Activated T-cell treated with anti-CD3 and anti-CD28 coated beads, Interleukin-2, amount 50 U/mL, for 4 hours (primary cell): ENCODE results near the gene TSPAN14. TPM values are rescaled to one million over a fixed set of nuclear protein-coding genes. Genes with fewer than 3 reads are reported as not detected.

Source experiments
- ATAC-seq, 2 donors: fragments of 200-7000 bp; cut with Tn5 transposase; one replicate each; pipeline ENCODE4 v1.10.0; 2021
- DNase-seq: peaks from one replicate; pipeline ENCODE4 v3.0.0-alpha.2; 2020
- H3K27me3 Mint-ChIP-seq: one replicate; pipeline ENCODE4 v1.8.0; 2021; ENCODE audit warnings: low read depth, mixed read lengths
- H3K36me3 Mint-ChIP-seq: one replicate; pipeline ENCODE4 v1.8.0; 2022; ENCODE audit warnings: mixed read lengths; ENCODE audit not compliant: insufficient read depth
- H3K4me1 Mint-ChIP-seq: one replicate; pipeline ENCODE4 v1.8.0; 2021; ENCODE audit warnings: low read depth, mixed read lengths
- H3K4me3 Mint-ChIP-seq: one replicate; pipeline ENCODE4 v1.8.0; 2021; ENCODE audit warnings: mild to moderate bottlenecking, moderate library complexity, mixed read lengths
- H3K9me3 Mint-ChIP-seq: one replicate; pipeline ENCODE4 v1.8.0; 2021; ENCODE audit warnings: mixed read lengths
- total RNA-seq, 3 donors: library from RNA; stranded (reverse); gene quantifications; one replicate each; pipeline ENCODE4 v1.2.1, GENCODE V29; 2021

Gene TSPAN14, protein sequence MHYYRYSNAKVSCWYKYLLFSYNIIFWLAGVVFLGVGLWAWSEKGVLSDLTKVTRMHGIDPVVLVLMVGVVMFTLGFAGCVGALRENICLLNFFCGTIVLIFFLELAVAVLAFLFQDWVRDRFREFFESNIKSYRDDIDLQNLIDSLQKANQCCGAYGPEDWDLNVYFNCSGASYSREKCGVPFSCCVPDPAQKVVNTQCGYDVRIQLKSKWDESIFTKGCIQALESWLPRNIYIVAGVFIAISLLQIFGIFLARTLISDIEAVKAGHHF
- total RNA-seq = 10 to 100 TPM; 31.8 to 36.2 (median 35.0) TPM

DNA sequence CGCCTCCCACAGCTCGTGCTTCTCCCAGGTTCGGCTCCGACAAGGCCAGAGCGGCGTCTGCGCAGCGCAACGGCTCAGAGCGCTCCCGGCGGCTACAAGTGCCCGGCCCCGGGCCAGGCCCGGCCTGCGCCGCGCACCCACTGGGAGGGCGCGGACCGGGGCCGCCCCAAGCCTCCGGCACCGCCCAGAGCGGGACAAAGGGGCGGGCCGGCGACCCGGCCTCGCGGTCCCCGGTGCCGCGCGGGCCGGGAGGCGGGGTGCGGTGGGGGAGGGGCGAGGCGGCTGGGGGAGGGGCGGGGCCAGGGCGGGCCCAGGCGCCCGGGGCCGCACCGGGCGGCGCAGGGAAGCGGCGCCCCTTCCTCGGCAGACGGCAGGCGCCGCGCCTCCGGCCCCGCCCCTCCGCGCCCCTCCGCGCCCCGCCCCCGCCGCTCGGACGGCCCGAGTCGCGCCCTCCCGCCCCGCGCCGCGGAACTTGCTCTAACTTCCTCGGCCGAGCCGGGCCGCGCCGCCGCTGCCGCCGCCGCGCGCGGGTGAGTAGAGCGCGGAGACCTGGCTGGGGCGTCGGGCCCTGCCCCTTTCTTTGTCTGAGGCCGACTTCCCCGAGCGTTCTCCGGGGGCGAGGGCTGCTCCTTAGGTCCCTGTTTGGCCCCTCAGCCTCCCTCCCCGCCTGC, at the start of gene TSPAN14:
TSPAN14 (plus strand) TSS at position 469 of the 671 bp plus-strand sequence. CDS start 34,924 bp downstream, outside the sequence.
- peak; percentile 76 to 80 for ATAC-seq
- H3K4me1 Mint-ChIP-seq = peaks cover 42% of the 10 kb centered on the region
- DNase-seq = peak; percentile 66
- H3K27me3 Mint-ChIP-seq = no peaks in the 10 kb centered on the region
- no peaks in the 10 kb centered on the region for H3K36me3 Mint-ChIP-seq
- no peaks in the 10 kb centered on the region for H3K9me3 Mint-ChIP-seq
- H3K4me3 Mint-ChIP-seq = peak within 1 kb of the TSS; percentile 97

DNA sequence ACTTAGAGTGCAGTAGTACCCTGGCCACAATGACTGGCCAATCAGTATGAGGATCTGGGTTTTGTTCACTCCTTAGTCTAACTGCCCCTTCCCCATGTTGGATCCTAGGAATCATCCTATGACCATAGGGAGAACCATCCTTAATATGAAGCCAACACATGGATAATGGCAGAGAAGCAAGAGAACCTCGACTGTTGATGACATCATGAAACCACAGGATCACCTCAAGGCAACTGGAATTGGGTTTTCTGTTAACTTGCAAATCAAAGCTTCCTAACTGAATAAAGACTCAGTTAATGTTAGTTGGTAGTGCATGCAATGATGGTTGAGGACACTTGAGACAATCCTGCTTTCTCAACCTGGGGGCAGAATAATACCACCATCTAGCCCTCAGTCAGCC, 49.1 kb upstream of the TSPAN14 start:
- no peak overlapping the region for H3K4me3 Mint-ChIP-seq

DNA sequence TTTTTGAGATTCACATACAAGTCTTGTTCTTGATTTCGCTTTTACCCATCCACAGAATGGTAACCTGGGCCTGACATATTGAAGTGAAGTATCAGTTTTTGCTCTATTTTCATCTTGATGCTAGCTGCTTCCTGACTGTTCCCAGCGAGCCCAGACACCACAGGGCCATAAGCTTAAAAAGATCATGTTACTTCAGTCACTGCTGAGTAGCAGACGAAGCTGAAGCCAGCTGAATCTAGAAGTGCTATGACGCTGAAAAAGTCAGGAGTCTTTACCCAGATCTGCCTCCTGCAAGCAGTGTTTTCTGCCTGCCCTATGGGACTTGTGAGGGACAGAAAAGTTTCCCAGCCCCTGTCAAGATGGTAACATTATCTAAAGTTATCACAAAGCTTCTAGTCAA, 48.5 kb upstream of the TSPAN14 start:
- no peak for DNase-seq
- Mint-ChIP-seq H3K27me3 (peaks cover 6% of the 10 kb centered on the region), H3K4me3 (no peak overlapping the region), H3K36me3 (no peaks in the 10 kb centered on the region), H3K9me3 (no peaks in the 10 kb centered on the region), H3K4me1 (peaks cover 10% of the 10 kb centered on the region)
- ATAC-seq = no peak

More for the DNA sequence above, 49.1 kb upstream of the TSPAN14 start:
- Mint-ChIP-seq H3K4me1 (peaks cover 10% of the 10 kb centered on the region), H3K36me3 (no peaks in the 10 kb centered on the region), H3K9me3 (no peaks in the 10 kb centered on the region), H3K27me3 (peaks cover 6% of the 10 kb centered on the region)
- DNase-seq = no peak
- ATAC-seq = no peak

- Mint-ChIP-seq H3K4me1 (peaks cover 10% of the 10 kb centered on the region), H3K27me3 (peaks cover 6% of the 10 kb centered on the region), H3K36me3 (no peaks in the 10 kb centered on the region), H3K9me3 (no peaks in the 10 kb centered on the region), H3K4me3 (no peak overlapping the region)
- ATAC-seq (no peak), DNase-seq (no peak)
Observed at GRCh38 chr10:80406204-80406603, 47.9 kb upstream of the TSPAN14 start.

GRCh38 chr10:80407812-80408241, 46.3 kb upstream of the TSPAN14 start:
- DNase-seq = peak; percentile 59

GRCh38 chr10:80408242-80409101, 45.6 kb upstream of the TSPAN14 start, which contains the start of gene PRXL2A:
PRXL2A (plus strand) TSS chr10:80408551; CDS start chr10:80420468, 11,917 bp downstream.
- peak; percentile 90 to 91 for ATAC-seq

More at GRCh38 chr10:80407812-80408241, 46.3 kb upstream of the TSPAN14 start:
- peaks cover 6% of the 10 kb centered on the region for H3K27me3 Mint-ChIP-seq
- peaks cover 14% of the 10 kb centered on the region for H3K4me1 Mint-ChIP-seq
- no peaks in the 10 kb centered on the region for H3K9me3 Mint-ChIP-seq
- peak overlapping the region; percentile 89 for H3K4me3 Mint-ChIP-seq
- H3K36me3 Mint-ChIP-seq = no peaks in the 10 kb centered on the region
- ATAC-seq = peak; percentile 71 to 76

DNA sequence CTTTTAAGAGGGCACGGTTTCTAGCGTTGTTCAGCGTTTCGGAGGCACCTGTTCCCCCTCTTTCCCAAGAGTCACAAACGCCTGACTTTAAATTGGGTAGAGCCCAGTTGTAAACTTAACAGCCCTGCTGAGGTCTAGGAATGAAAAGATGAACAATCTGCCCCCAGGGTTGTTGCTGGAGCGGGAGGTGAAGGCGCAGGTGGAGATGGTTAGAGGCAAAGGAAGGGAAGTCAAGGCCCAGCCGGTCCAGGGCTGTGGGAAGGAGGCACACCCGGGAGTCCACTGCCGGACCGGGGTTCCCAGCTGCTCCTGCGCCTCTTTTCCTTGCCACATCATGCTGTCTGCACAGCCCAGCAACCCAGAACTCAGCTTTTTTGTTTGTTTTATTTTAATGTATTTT, 45.0 kb upstream of the TSPAN14 start:
- Mint-ChIP-seq H3K4me1 (peaks cover 14% of the 10 kb centered on the region), H3K27me3 (peaks cover 6% of the 10 kb centered on the region), H3K36me3 (no peaks in the 10 kb centered on the region), H3K9me3 (no peaks in the 10 kb centered on the region), H3K4me3 (peak overlapping the region; percentile 89)
- no peak for ATAC-seq
- DNase-seq = no peak

More at GRCh38 chr10:80408242-80409101, 45.6 kb upstream of the TSPAN14 start, which contains the start of gene PRXL2A:
- Mint-ChIP-seq H3K4me1 (peaks cover 14% of the 10 kb centered on the region), H3K27me3 (peaks cover 6% of the 10 kb centered on the region), H3K9me3 (no peaks in the 10 kb centered on the region), H3K4me3 (peak within 1 kb of the TSS; percentile 89), H3K36me3 (no peaks in the 10 kb centered on the region)
- DNase-seq = peak; percentile 74

DNA sequence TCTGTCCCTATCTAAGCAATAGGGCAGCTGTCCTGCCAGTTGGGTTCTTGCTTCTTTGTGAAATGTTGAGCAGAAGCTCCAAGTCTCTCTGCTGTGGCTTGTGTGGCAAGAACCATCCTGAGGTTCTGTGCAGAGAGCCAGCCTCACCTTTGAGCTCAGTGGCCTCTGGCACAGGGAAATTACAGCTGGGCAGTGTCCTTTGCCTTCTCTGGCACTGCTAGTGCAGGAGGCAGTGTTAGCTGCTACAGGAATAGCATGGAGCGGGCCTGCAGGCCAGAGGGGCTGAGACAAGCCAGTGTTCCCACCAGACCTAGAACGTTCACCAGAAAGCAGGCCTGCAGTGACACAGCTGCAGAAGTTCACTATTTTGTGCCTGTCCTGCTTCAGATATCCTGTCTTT, 44.0 kb upstream of the TSPAN14 start:
- H3K9me3 Mint-ChIP-seq = no peaks in the 10 kb centered on the region
- DNase-seq (no peak), ATAC-seq (no peak)
- H3K36me3 Mint-ChIP-seq = no peaks in the 10 kb centered on the region
- H3K27me3 Mint-ChIP-seq = peaks cover 6% of the 10 kb centered on the region
- H3K4me1 Mint-ChIP-seq = peaks cover 14% of the 10 kb centered on the region
- peak overlapping the region; percentile 46 for H3K4me3 Mint-ChIP-seq

GRCh38 chr10:80410578-80411145, 43.4 kb upstream of the TSPAN14 start:
- Mint-ChIP-seq H3K9me3 (no peaks in the 10 kb centered on the region), H3K4me1 (peaks cover 14% of the 10 kb centered on the region), H3K27me3 (peaks cover 6% of the 10 kb centered on the region), H3K36me3 (no peaks in the 10 kb centered on the region), H3K4me3 (no peak overlapping the region)
- ATAC-seq (no peak), DNase-seq (no peak)

DNA sequence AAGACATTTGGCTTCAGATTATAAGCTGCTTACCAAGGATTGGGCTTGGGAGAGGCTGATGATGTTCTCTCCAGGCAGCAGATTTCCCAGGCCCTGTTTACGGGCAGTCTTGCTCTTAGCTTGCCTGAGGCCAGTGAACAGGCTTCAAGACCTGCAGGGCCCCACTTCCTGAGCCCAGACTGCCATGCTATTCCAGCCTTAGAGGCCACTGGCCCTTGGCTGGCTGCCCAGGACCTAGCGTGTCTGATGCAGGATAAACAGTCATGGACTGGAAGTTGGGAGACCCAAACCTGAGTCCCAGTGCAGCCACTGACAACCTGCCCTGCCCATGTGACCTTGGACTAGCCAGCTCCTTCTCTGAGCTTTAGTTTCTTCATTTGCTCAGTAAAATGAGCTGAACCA, 42.8 kb upstream of the TSPAN14 start:
- Mint-ChIP-seq H3K4me3 (no peak overlapping the region), H3K9me3 (no peaks in the 10 kb centered on the region), H3K27me3 (peaks cover 6% of the 10 kb centered on the region), H3K36me3 (no peaks in the 10 kb centered on the region), H3K4me1 (peaks cover 14% of the 10 kb centered on the region)
- no peak for DNase-seq
- no peak for ATAC-seq

DNA sequence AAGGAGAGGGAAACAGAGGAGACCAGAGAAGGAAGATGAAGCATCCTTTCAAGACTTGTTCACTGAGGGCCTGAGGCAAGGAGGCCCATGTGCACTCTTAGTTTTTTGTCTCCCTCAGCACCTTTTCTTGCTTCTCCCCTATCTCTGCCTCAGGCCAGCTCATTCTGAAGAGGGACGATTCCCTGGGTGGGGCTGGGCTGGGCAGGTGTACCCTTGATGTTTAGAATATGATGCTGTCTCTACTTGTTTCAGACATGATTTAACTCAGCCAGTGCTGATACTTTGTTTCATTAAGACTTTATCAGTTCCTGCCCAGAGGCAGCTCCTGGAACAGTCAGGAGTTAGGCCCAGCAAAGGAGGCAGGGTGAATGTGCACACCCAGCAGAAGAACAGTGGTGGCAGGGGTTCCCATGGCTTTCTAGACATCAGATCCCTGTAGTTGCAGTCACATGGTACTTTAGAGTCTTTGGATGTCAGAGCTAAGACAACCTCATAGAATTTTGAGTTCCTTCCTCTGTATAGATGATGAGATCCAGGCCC, 42.4 kb upstream of the TSPAN14 start:
- no peak for DNase-seq
- no peaks in the 10 kb centered on the region for H3K9me3 Mint-ChIP-seq
- H3K27me3 Mint-ChIP-seq = peaks cover 6% of the 10 kb centered on the region
- no peaks in the 10 kb centered on the region for H3K36me3 Mint-ChIP-seq
- H3K4me3 Mint-ChIP-seq = no peak overlapping the region
- no peak for ATAC-seq
- H3K4me1 Mint-ChIP-seq = peaks cover 14% of the 10 kb centered on the region

DNA sequence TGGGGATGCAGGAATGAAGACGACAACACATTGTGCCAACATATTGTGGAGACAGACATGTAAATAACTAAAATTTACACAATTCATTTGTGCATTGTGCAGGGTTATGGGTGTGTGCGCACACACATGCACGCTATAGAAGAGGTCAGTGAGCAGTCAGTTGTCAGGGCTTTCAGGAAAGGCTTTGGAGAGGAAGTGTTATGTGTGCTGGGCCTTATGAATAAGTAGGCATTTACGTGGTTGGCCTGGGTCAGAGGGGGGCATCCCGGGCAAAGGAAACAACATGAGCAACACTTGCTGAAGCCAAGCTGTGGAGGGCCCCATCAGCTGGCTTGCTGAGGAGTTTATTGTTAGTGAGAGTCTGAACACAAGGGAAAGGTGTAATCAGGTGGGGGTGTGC, 41.6 kb upstream of the TSPAN14 start:
- H3K4me1 Mint-ChIP-seq = peaks cover 12% of the 10 kb centered on the region
- H3K36me3 Mint-ChIP-seq = no peaks in the 10 kb centered on the region
- DNase-seq (no peak), ATAC-seq (no peak)
- no peak overlapping the region for H3K4me3 Mint-ChIP-seq
- peaks cover 4% of the 10 kb centered on the region for H3K27me3 Mint-ChIP-seq
- no peaks in the 10 kb centered on the region for H3K9me3 Mint-ChIP-seq

GRCh38 chr10:80413271-80413996, 40.7 kb upstream of the TSPAN14 start:
- no peaks in the 10 kb centered on the region for H3K36me3 Mint-ChIP-seq
- ATAC-seq = peak; percentile 23 to 38

More at GRCh38 chr10:80413271-80413996, 40.7 kb upstream of the TSPAN14 start:
- H3K9me3 Mint-ChIP-seq = no peaks in the 10 kb centered on the region
- no peak for DNase-seq
- peaks cover 6% of the 10 kb centered on the region for H3K4me1 Mint-ChIP-seq
- H3K4me3 Mint-ChIP-seq = no peak overlapping the region
- peaks cover 2% of the 10 kb centered on the region for H3K27me3 Mint-ChIP-seq
